Stimulated activated CD4-positive, alpha-beta T cell treated with anti-CD3 and anti-CD28 coated beads, Interleukin-12 subunit alpha, Interleukin-12 subunit beta, amount 100 ng/mL, for 48 hours (primary cell): ENCODE results near the gene C12orf57.

ENCODE experiments used
- DNase-seq, 3 donors: peaks; one replicate each; pipeline ENCODE4 v3.0.0-alpha.2; 2020; ENCODE audit warnings: low read depth in 2 of 3, low spot score in 1 of 3

The C12orf57 gene

DNA sequence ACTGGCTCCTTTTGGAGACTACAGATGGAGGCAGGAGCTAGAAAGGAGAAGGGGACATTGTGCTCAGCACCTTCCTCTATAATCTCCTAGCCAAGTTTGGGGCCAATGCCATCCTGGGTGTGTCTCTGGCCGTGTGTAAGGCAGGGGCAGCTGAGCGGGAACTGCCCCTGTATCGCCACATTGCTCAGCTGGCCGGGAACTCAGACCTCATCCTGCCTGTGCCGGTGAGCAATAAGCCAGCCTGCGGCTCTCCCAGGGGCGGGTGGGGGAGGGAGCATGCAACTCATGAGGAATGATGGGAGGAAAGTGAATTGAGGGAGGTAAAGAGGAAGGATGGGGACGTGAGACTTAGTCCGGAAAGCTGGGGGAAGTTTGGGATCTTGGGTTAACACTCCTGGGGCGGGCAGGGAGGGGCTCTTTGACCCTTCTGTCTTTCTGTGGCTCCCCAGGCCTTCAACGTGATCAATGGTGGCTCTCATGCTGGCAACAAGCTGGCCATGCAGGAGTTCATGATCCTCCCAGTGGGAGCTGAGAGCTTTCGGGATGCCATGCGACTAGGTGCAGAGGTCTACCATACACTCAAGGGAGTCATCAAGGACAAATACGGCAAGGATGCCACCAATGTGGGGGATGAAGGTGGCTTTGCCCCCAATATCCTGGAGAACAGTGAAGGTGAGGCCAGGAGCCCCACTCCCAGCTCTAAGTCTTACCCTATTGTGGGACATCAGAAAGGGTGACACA lies 26.2 kb upstream of the C12orf57 start:
- DNase-seq, result no peak

DNA sequence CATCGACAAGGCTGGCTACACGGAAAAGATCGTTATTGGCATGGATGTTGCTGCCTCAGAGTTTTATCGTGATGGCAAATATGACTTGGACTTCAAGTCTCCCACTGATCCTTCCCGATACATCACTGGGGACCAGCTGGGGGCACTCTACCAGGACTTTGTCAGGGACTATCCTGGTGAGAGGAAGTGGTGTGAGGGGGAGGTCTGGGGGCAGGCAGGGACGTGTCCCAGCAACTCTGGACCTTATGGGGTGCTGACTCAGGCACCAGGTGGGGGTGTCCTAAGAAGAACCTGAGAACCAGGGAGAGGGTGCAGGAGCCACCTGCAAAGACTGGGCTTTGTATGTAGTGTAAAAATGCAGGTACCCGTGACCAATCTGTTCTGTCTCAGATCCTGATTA lies 24.2 kb upstream of the C12orf57 start:
- DNase-seq, result no peak

DNA sequence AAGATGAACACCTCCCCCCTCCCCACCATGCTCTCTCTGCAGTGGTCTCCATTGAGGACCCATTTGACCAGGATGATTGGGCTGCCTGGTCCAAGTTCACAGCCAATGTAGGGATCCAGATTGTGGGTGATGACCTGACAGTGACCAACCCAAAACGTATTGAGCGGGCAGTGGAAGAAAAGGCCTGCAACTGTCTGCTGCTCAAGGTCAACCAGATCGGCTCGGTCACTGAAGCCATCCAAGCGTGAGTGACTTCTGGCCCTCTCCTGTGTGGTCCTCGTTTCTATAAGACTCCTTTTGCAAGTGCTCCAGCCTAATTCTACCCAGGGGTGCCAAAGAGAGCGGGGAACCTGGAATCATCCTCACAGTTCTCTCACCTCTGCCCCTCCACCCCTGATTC lies 22.3 kb upstream of the C12orf57 start:
- DNase-seq, result no peak

DNA sequence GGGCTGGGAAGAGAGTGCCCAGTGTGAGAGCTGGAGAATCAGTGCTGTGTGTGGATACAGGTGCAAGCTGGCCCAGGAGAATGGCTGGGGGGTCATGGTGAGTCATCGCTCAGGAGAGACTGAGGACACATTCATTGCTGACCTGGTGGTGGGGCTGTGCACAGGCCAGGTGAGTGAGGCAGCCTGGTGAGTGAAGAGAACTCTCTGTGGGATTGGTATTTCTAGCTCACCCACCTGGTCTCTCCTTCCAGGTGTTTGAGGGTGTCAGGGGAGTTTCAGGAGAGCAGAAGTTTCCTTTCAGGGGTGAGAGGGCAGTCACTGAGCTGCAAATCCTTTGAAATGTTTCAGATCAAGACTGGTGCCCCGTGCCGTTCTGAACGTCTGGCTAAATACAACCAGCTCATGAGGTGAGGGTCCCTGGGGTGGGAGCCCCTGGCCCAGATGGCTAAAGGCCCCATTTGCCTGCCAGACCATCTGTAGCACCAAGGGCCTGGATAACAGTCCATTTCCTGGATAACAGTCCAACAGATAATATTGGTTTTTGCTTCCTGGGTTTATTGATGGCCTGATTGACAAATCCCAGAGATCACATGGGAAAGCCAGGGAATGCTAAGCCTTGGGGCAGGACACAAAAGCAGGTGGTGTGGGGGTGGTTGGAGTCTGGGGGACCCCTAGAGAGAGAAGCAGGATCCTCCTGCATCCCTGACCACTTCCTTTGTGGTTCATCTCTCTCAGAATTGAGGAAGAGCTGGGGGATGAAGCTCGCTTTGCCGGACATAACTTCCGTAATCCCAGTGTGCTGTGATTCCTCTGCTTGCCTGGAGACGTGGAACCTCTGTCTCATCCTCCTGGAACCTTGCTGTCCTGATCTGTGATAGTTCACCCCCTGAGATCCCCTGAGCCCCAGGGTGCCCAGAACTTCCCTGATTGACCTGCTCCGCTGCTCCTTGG lies 21.6 kb upstream of the C12orf57 start:
- no peak for DNase-seq

DNA sequence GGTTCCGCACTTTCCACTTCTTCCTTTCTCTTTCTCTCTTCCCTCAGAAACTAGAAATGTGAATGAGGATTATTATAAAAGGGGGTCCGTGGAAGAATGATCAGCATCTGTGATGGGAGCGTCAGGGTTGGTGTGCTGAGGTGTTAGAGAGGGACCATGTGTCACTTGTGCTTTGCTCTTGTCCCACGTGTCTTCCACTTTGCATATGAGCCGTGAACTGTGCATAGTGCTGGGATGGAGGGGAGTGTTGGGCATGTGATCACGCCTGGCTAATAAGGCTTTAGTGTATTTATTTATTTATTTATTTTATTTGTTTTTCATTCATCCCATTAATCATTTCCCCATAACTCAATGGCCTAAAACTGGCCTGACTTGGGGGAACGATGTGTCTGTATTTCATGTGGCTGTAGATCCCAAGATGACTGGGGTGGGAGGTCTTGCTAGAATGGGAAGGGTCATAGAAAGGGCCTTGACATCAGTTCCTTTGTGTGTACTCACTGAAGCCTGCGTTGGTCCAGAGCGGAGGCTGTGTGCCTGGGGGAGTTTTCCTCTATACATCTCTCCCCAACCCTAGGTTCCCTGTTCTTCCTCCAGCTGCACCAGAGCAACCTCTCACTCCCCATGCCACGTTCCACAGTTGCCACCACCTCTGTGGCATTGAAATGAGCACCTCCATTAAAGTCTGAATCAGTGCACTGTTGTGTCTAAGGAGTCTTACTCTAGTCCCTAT lies 20.7 kb upstream of the C12orf57 start:
- DNase-seq, result no peak

DNA sequence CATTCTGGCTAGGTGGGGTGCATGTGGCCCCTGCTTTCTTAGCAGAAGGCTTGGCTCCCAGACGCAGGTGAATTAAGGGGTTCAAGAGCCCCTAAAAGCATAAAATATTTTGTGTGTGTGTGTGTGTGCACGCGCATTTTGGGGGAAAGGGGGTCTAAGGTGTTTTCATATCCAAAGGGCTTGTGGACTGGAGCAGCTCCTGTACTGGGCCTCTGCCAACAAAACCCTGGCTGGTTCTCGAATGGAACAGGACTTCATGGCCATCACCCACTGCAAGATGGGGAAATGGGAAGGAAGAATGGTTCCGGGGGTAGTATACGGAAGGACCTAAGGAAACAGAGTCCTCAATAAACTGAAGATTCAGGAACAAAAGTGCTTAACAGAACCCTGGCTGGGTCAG lies 20.0 kb upstream of the C12orf57 start:
- DNase-seq, result no peak

DNA sequence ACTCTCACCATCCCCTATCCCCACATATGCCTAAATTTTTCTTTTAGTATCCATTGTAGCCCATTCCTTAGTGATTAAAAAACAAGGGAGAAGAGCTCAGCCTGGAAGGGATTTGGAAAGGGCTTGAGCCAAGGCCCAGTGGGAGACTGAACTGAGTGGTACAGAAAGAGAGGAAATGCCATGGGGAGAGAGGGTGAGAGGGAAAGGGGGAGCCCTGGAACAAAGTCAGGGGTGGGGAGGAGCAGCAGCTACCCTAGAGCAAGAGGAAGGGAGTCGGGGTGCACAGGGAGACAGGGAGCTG lies 18.6 kb upstream of the C12orf57 start:
- no peak for DNase-seq

DNA sequence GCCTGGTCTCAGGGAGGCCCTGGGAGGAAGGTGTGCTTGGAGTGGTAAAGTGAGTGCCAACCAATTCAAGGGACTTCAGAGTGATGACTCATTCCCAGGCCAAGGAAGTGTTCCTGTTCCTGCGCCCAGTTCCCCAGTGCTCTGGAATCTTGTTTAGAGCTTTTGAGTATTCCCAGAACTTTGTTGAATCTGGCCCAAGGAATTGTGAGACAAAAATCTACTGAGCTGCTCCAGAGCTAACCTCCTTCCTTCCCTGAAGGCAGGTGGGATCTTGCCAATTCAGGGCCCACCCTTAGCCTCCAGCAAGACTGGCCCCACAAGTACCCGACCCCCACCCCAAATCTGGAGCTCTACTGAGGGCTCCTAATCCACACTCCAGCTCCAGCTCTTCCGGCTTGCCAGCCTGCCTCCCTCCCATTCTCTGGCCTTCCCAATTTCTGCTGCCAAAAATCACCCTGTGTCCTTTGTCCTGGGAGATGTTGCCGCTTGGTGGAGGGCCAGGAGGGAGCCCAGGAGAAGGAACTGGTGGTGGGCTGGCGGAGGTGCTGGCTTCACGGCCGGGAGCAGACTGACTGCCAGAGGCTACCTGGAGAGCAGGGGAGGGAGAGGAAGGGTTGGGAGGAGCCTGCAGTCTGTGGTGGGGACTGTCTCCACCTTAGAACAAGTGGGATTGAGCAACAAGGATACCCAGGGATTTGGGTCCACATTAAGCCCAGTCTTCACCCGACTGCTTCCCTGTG lies 18.1 kb upstream of the C12orf57 start:
- no peak for DNase-seq

DNA sequence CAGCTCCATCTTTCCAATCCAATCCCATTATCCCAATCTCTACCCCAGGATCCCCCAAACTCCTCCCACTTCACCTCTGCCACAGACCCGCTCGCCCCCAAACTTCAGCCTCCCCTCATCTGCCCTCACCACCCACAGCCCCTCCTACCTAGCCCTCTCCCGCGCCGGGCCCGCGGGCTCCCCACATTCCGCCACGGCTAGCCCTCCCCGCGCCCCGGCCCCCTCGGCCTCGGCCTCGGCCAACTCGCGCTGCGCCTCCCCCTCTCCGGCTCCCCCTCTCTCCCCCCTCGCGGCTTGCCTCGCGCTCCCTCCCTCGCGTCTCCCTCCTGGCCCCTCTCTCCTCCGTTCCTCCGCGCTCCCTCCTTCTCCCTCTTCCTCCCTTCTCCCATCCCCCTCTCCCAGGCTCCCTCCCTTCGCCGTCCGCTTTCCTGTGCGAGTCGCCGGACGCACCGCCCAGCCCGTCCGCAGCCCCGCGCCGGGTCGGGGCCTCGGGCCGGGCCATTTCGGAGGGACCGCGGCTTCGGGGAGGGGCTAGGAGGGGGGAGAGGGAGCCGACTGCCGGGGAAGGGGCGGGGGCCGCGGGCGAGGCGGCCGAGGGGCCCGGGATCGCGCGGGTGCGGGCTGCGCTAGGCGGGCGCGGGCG lies 16.3 kb upstream of the C12orf57 start, which contains the start of gene ATN1:
Gene ATN1 (plus strand): TSS at position 581 of the 643 bp plus-strand sequence. CDS start 6,043 bp downstream, outside the sequence.
- no peak for DNase-seq

DNA sequence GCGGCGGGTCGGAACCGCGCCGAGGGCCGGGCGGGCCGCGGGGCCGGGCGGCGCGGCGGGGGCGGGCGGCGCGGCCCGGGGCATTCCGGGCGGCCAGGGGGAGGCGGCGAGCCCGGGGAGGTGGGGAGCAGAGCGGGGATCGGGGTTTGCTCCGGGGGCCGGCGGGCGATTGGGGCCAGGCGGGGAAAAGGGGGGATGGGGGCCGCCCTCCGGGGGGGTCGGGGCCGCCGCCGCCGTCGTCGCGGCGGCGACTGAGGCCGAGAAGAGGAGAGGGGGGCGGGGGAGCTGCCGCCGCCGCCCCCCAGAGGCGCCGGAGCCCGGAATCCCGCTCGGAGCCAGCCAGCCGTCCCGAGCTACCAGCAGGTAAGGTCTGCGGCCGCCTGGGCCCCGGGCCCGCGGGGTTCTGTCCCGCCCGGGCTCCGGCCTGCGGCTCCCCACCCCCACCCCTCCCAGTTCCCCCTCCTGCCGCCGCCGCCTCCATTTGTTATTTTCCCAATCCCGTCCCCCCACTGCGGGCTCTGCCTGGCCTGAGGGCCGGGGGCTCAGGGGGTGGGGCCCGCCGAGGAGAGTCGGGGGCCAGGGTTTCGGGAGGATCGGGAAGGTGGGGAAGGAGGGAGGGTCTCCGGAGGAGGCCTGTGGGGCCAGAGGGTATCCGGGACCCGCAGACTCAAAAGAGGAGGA lies 15.7 kb upstream of the C12orf57 start:
- DNase-seq, result no peak

DNA sequence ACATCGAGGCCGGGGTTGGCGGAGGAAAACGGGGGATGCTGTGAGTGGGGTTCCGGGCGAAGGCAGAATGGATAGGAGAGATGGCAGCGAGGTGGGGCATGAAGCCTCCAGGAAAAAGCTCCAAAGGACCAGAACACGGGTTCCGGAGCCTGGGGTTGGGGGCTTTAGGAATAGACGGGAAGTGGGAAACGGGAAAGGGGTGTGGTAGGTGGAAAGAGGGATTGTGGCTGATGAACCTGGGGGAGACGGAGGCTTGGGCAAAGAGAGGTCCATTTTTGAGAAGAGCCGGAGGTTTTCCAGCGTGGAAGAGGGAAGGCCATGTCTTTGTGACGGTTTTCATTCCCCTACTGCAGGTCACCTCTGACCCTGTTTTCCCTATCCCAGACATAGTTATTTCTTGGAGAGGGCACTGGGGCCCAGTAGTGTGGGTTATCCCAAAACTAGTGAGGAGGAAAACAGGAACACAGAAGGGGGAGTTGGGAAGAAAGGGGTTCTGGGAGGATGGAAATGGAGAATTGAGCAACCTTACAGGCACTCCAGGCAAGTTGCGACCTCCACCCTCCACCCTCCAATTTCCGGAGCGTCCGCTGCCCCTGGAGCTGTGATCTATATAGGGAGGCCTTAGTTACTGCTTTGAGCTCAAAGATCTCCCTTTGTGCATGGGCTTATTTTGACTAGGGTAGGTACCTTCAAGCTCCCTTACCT lies 15.0 kb upstream of the C12orf57 start:
- no peak for DNase-seq

DNA sequence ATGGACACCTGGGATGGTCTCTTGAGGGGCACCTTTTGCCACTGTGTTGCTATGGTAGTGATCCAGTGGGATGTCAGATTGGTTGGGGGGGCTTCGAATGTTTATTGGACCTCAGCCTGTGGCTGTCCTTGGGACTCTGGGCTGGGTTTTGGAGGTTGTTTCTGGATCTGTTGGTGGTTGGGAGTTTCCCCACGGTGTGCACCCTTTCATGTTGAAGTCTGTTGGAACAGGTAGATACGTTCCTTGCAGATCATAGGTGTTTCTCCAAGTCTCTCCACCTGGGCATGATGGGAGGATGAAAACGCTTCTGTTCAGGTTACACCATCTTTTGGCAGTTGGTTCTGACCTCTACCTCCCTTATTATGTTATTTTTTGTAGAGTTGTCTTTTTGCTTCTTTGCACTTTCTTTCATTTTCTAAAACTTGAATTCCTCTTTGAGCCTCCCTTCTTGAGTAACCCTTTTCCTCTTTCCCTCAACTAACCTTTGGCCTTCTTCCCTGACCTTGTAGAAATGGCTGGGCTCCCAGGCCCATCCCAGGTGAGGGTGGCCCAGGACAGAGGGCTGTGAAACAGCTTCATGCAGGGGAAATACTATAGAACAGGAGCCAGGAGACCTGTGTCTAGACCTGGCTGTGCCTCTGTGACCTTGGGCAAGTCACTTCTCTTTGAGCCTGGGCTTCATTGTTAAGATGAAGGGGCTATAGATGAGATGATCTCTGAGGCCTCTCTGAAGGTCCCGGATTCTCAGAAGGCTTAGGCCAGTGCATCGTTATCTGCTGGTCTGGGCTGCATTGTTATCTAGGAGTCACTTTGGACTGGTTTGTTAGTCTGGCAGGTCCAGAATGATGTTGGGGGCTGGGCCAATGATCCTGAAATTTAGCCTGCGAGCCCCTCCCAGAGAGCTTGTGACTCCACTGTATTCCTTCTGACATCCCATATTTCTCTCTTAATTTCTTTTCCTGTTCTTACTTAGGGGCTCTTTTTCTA lies 14.1 kb upstream of the C12orf57 start:
- no peak for DNase-seq

DNA sequence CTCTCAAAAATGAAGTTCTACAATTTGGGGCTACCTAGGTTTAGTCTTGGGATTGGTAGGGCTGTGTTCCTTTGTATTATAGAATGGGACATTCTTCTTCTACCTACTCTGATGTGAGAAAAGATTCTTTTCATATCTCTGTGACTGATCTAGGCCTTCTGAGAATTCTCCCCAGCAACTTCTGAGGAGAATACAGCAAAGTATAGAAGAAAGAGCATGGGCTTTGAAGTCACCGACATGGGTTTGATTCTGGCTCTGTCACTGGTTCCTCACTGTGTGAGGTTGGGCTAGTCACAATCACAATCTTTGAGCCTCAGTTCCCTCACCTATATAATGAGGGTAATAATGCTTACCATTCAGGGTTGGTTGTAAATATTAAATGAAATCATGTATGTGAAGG lies 11.1 kb upstream of the C12orf57 start:
- DNase-seq, result no peak

DNA sequence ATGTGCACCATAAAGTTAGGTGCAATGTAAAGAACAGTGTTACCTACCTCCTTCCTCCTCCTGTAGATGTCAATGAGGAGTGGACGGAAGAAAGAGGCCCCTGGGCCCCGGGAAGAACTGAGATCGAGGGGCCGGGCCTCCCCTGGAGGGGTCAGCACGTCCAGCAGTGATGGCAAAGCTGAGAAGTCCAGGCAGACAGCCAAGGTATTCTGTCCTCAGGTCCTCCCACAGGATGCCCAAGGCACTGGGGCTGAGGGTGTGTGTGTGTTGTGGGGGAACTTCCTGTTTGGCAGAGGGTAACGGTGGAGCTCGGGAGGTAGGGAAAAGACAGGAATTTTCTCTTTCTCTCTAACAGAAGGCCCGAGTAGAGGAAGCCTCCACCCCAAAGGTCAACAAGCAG lies 9.7 kb upstream of the C12orf57 start:
- DNase-seq, result no peak

DNA sequence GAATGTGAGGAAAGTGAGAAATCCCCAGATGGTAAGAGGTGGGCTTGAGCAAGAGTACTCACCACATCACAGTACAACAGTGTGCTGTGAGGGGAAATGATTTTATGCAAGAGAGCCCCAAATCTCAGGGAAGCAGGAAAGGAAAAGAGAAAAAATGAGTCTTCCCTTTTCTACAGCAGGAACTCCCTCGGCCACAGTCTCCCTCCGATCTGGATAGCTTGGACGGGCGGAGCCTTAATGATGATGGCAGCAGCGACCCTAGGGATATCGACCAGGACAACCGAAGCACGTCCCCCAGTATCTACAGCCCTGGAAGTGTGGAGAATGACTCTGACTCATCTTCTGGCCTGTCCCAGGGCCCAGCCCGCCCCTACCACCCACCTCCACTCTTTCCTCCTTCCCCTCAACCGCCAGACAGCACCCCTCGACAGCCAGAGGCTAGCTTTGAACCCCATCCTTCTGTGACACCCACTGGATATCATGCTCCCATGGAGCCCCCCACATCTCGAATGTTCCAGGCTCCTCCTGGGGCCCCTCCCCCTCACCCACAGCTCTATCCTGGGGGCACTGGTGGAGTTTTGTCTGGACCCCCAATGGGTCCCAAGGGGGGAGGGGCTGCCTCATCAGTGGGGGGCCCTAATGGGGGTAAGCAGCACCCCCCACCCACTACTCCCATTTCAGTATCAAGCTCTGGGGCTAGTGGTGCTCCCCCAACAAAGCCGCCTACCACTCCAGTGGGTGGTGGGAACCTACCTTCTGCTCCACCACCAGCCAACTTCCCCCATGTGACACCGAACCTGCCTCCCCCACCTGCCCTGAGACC lies 8.2 kb upstream of the C12orf57 start:
- DNase-seq, result no peak

DNA sequence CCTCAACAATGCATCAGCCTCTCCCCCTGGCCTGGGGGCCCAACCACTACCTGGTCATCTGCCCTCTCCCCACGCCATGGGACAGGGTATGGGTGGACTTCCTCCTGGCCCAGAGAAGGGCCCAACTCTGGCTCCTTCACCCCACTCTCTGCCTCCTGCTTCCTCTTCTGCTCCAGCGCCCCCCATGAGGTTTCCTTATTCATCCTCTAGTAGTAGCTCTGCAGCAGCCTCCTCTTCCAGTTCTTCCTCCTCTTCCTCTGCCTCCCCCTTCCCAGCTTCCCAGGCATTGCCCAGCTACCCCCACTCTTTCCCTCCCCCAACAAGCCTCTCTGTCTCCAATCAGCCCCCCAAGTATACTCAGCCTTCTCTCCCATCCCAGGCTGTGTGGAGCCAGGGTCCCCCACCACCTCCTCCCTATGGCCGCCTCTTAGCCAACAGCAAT lies 7.6 kb upstream of the C12orf57 start:
- DNase-seq, result no peak
